Uterus (tissue), 2 donors: ENCODE data around the gene PRXL2C.

Experiments
- CTCF ChIP-seq, 4 experiments: fragments of 200-600 bp in 2 of 4; fragments of 450-650 bp in 2 of 4; sonication (generic) in 2 of 4; IDR thresholded peaks; one replicate each; pipeline ENCODE4 v1.5.1; 2016 to 2019; ENCODE audit warnings: antibody characterized with exemption in 4 of 4, mild to moderate bottlenecking in 2 of 4, moderate library complexity in 1 of 4
- POLR2A ChIP-seq, 2 donors: fragments of 450-650 bp; IDR thresholded peaks; one replicate each; pipeline ENCODE4 v1.6.1; 2016; ENCODE audit warnings: antibody characterized with exemption in 2 of 2, mild to moderate bottlenecking in 1 of 2, moderate library complexity in 1 of 2

GRCh38 chr9:96599298-96599697 is 55.8 kb downstream of the PRXL2C start:
- TF ChIP-seq CTCF (IDR thresholded peaks at IDR 0.05), result no peak
- no peak for TF ChIP-seq POLR2A (IDR thresholded peaks at IDR 0.05)
